HG03280 (cell line): ENCODE data around the gene TMEM131L.
A peak's percentile ranks its signal among the peaks of the same experiment; 100 is the strongest.
"Not testable (repeated sequence)": the region's sequence is repeated elsewhere in the genome, so short reads cannot be mapped to it uniquely, and the experiment has no call there.

ENCODE experiments used
- ATAC-seq: cut with Tn5 transposase; IDR thresholded peaks from one replicate; pipeline ENCODE4 v1.9.1; 2021; ENCODE audit warnings: mild to moderate bottlenecking, moderate library complexity; ENCODE audit not compliant: unreplicated experiment

TMEM131L gene

DNA sequence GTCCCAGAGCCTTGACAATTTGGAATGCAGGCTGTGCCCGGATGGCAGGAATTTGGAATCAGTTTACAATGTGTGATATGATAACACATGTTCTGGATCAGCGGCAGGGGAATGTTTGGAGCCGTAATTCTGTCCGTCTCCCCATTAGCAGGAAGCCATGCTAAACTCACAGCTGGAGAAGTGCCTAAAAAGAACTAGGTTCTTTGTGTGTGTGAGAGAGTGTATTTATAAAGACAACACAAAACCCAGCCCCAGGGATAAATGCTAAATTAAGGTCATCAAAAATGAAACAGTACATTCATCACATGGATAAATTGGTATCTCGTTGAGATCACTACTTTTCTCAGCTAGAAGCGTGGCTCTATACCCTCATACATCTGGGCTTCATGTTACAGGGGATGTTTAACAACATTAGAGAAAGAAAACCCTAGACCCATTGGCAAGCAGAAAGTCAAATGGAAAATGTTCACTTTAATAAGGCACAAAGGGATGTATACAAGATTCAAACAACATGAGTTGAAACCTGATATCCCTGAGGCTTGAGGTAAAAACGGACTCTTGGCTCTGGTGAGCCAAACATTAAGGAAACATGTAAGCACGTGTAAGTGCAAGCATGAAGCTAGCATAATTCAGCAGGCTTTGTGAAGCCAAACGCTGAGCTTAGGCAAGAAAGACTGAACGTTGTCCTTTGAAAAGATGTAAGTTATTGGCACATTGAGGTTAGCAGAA lies 18.0 kb upstream of the TMEM131L start:
- no peak for ATAC-seq

- ATAC-seq = no peak
Observed at GRCh38 chr4:153449338-153449737, 16.8 kb upstream of the TMEM131L start.

DNA sequence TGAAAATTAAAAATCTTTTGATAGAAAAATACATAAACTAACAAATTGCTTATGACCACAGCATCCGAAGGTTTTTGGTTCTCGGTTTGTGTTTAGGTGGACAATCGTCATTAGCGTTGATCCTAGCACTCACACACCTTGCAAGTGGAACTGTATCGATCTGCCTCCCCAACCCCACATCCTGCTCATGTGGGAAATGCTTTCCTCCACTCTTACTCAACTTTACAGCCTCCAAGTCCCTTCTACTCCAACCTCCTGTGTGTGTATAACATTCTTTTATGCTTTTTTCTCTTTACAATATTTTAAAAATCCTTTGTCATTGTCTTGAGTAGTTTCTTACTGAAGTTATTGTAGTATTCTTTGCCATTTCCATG lies 15.6 kb upstream of the TMEM131L start:
- ATAC-seq = no peak

DNA sequence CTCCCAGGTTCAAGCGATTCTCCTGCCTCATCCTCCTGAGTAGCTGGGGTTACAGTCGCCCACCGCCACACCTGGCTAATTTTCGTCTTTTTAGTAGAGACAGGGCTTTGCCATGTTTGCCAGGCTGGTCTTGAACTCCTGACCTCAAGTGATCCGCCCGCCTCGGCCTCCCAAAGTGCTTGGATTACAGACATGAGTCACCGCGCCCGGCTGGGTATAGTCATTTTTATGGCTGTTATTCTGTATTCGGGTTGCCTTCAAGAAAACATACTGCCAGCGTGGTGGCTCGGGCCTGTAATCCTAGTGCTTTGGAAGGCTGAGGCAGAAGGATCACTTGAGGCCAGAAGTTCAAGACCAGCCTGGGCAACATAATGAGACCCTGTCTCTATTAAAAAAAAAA lies 15.0 kb upstream of the TMEM131L start:
- ATAC-seq = not testable (repeated sequence)

GRCh38 chr4:153451911-153452657 lies 14.1 kb upstream of the TMEM131L start:
- ATAC-seq = no peak

DNA sequence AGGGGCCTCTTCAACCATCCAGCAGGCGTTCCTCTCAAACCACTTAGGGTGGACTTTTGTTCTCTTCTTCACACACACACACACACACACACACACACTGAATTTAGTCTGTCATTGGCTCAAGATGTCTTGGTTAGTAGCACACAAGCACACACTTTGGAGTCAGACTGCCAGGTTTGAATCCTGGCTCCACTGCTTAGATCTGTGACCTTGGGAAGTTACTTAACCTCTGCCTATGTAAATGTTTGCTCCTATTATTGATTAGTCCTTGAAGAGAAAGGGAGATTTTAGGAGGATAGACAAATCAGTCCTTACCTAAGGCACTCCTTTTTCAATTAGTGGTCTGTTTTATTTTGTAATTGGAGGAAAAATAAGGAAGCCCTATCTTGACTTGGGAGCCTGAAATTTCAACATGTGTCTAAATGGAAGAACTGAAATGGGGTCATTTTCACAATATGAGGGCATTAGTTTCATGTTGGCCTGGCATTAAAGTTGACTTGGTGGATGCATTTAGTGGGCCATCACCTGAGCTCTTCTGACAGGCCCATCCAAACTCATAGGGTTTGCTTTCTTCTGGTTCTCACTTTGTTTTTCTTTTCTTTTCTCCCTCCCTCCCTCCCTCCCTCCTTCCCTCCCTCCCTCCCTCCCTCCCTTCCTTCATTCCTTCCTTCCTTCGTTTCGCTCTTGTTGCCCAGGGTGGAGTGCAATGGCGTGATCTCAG lies 13.3 kb upstream of the TMEM131L start:
- no peak for ATAC-seq

- no peak for ATAC-seq
Observed at GRCh38 chr4:153453402-153453801, 12.8 kb upstream of the TMEM131L start.

GRCh38 chr4:153458969-153459368 lies 7.2 kb upstream of the TMEM131L start:
- no peak for ATAC-seq

- ATAC-seq = not testable (repeated sequence)
Observed at GRCh38 chr4:153461549-153461948, 4.6 kb upstream of the TMEM131L start.

DNA sequence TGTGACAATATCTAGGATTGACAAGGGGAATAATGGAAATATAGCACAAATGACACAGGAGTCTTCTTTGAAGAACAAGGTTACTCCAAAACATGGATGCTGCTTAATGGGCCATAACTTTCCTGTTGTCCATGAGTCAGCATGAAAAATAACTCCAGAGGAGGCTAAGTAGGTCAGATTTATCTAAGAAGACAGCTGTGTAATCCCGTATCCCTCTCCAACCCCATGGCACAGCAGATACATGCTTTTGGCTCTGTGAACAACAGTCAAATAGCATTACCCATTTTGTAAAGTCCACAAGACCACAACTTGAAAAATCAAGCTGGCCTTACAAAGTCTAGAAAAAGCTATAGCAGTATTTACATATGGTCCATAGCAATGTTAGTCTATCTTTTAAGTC lies 2.1 kb upstream of the TMEM131L start:
- ATAC-seq = no peak

- no peak for ATAC-seq
Observed at GRCh38 chr4:153465140-153465539, 1.0 kb upstream of the TMEM131L start.

DNA sequence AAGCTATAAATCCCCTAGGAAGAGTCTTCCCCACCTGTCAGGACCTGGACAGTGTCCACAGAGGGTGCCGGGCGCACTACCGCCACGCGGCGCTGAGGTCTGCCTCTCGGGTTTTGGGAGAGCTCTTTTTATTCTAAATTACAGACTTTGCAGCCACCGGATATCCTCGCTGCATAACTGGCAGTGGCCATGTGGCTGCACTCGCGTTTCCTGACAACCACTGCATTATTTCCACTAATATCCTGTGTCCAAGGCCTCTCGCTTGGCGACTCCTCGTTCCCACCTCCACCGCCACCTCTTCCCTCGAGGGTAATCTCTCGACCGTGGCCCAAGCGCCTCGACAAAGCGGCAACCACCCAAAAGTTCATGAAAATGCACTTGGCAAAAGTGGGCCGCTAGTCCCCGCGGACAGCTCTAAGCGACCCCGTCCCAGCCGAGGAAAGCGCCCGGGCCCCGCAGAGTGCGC lies 512 bp upstream of the TMEM131L start:
- no peak for ATAC-seq

- ATAC-seq = peak; percentile 52
Observed at GRCh38 chr4:153466949-153467896, 1.1 kb downstream of the TMEM131L start.

- no peak for ATAC-seq
Observed at GRCh38 chr4:153467897-153468262, 1.7 kb downstream of the TMEM131L start.

DNA sequence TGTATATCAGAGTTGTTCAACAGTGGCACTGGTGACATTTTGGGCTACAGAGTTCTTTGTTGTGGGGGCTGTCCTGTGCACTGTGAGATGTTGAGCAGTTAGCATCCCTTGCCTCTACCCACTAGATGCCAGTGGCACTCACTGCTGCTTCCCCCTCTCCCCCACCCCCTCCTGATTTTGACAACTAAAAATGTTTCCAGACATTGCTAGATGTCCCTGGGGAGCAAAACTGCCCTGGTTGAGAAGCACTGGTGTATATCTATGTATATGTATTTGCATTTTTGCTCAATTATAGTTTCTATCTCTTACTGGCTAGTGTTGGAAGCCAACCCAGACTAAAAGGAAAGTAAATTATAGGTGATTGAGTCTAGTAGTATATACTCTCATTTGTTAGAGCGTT lies 2.4 kb downstream of the TMEM131L start:
- ATAC-seq = peak; percentile 23

DNA sequence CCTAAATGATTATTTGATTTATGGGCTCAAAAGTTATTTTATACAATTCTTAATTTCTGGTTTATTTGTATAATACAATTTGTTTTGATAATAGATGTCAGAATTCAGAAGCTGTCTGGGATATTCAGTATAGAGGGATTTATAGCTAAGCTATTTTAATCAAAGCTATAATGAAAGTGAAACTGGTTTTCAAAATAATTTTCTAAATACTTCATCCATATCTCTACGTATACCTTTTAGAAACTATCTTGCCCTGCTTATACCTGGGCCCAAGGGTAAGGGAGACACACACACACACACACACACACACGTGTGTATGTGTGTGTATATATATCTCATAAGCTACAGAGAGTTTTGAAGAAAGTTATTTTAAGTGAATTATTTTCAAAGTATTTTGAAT lies 2.9 kb downstream of the TMEM131L start:
- ATAC-seq = no peak

DNA sequence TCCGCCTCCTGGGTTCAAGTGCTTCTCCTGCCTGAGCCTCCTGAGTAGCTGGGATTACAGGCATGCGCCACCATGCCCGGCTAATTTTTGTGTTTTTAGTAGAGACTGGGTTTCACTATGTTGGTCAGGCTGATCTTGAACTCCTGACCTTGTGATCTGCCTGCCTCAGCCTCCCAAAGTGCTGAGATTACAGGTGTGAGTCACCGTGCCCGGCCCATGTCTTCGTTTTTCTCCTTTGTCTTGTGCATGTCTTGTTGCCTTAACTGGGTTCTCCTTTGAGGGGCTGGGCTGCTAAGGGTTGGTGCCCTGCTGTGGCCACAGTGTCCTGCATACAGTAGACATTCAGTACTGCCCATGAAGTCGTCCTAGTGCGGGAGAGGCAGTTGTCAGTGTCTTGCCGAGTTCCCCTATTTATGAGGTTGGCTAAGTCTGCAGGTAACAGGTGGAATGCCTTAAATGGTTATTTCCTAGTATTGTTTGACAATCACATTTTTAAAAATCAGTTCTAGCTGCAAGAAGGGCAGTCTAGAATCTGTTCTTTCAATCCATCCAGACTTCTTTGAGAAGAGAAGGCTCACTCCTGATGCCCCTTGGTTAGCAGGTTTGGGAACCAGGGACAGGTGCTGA lies 5.0 kb downstream of the TMEM131L start:
- ATAC-seq = not testable (repeated sequence)

- ATAC-seq = peak; percentile 18
Observed at GRCh38 chr4:153471698-153472093, 5.5 kb downstream of the TMEM131L start.

DNA sequence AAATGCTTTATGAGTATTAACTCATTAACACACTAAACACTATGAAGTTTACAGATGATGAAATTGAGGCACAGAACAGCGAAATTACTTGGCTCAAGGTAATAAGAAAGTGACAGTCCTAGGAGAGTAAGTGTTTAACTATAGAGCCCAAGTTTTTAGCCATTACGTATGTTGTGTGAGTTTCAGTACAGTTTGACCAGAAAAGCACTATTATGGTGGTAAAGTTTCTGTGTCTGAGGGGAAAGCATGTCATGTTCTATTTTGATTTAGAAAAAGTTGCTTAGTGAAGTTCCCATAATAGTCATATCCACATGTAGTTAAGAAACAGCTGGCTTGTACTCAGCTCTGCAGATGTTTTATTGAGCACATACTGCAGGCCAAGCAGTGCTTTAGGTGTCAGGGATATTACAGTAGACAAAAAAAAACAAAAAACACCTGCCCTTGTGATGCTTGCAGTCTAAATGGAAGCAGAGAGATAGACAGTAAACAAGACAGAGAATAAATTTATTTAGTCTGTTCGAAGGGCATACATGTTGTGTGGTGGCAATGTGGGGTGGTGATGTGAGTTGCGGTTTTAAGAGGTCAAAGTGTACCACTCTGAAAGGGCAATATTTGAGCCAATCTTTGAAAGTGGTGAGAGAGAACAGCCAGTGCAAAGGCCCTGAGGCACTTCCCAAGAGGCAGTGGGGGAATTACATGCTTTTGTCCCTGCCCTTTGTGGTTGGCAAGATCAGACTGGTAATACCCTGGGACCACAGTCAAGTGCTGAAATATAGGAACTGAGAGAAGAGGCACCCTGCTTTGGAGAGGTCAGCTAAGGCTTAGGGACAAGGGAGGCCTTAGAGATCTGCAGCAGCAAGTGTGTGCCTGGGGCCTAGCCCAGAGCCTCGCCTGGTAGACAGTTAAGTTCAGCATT lies 6.2 kb downstream of the TMEM131L start:
- ATAC-seq = peak; percentile 56
